Measurements from ENCODE around the gene MYO9B.

The MYO9B gene

DNA sequence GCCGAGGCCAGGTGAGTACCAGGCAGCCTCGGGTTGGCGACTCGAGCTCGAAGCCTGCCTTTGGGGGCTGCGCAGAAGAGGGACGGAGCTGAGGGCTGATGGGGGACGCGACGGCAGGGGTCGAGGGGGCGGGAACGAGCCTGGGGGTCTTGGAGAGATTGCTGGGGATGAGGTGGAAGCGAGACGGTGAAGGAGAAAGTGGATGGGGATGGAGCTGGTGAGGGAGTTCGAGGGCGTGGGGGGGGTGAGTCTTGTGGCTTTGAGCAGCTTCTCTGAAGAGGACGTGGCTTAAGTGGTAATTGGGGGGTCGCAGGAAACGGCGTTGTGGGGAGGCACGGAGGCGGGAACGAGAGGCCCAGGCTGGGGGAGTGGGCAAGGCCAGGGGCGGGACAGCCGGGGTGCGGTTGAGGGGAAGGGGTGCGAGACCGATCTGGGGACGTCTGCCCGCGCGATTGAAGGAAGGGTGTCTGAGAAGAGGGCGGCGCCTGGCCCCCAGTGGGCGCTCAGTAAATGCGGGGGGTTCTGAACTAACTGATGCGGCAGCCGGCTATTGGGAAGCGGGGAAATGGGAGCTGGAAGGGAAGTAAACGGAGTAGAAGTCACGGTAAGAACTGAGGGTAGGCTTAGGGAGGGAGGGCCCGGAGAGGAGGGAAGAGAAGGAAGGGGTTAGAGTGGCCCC is 426 bp downstream of the MYO9B start:
- H3K27ac Mint-ChIP-seq: peak overlapping the region; percentile 81 to 87 (median 83)
- TF ChIP-seq, protein P1, sequence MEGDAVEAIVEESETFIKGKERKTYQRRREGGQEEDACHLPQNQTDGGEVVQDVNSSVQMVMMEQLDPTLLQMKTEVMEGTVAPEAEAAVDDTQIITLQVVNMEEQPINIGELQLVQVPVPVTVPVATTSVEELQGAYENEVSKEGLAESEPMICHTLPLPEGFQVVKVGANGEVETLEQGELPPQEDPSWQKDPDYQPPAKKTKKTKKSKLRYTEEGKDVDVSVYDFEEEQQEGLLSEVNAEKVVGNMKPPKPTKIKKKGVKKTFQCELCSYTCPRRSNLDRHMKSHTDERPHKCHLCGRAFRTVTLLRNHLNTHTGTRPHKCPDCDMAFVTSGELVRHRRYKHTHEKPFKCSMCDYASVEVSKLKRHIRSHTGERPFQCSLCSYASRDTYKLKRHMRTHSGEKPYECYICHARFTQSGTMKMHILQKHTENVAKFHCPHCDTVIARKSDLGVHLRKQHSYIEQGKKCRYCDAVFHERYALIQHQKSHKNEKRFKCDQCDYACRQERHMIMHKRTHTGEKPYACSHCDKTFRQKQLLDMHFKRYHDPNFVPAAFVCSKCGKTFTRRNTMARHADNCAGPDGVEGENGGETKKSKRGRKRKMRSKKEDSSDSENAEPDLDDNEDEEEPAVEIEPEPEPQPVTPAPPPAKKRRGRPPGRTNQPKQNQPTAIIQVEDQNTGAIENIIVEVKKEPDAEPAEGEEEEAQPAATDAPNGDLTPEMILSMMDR (IDR thresholded peaks at IDR 0.05; ENCODE audit: unreplicated experiment in 3 of 3): no peak
- peaks cover 2% of the 10 kb centered on the region for H3K36me3 Mint-ChIP-seq (ENCODE audit: low read depth)

DNA sequence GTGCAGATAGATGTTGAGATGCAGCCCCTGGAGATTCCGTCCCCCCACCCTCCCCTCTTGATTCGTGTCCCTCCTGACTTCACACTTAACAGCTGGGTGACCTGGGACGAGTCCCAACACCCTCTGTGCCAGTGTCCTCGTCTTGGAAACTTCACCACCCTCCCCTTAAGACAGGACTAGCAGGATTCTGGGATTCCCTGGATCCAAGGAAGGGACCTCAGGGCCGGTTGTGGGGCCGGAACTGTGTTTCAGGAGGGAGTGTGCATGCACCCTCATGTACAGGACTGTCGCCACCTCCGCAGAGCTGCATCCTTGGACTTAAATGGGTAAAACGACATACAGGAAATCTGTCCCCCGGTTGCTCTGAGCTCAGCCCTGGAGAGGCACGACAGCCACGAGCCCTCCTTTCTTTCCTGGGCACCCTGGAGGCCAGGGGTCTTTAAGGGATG is 990 bp downstream of the MYO9B start:
- H3K9me3 Mint-ChIP-seq: no peaks in the 10 kb centered on the region
- TF ChIP-seq, protein P1 (IDR thresholded peaks at IDR 0.05; ENCODE audit: unreplicated experiment in 3 of 3): no peak
- H3K4me3 Mint-ChIP-seq: peak overlapping the region; percentile 96 to 100 (median 99)
- H3K27me3 Mint-ChIP-seq (ENCODE audit: low read depth): peaks cover 3% of the 10 kb centered on the region
- peak overlapping the region; percentile 81 to 87 (median 83) for H3K27ac Mint-ChIP-seq
- H3K36me3 Mint-ChIP-seq (ENCODE audit: low read depth): no peaks in the 10 kb centered on the region
- H3K4me1 Mint-ChIP-seq: peaks cover 40% of the 10 kb centered on the region

More for the DNA sequence above, 426 bp downstream of the MYO9B start:
- peaks cover 40% of the 10 kb centered on the region for H3K4me1 Mint-ChIP-seq
- peaks cover 3% of the 10 kb centered on the region for H3K27me3 Mint-ChIP-seq (ENCODE audit: low read depth)
- H3K4me3 Mint-ChIP-seq: peak overlapping the region; percentile 96 to 100 (median 99)
- H3K9me3 Mint-ChIP-seq: no peaks in the 10 kb centered on the region

DNA sequence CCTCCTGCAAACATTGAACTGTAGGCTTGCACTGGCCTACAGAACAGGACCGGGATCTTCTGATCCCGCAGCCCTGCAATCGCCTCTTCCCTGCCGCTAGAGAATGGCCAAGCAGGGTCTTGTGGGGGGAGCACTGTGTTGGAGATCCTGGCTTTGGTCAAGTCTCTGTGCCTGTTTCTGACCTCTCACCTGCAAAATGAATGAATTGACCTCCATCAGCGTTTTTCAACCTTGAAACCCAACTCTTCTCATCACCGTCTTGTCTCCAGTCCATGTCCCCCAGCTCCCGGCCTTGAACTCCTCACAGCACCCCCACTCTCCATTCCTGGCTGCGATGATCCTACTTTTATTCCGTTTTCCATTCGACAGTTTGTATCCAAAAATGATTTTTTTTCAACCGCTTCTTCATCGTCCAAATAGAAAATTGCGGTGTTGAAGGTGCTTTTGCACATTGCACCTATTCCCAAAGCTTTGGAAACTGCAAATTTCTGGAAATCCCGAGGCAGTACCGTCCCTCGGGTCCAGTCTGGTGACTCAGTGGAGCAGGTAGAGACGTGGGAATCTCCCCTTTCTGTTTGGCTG is 2.0 kb downstream of the MYO9B start:
- H3K4me3 Mint-ChIP-seq: peak overlapping the region; percentile 96 to 100 (median 99)
- TF ChIP-seq, protein P1 (IDR thresholded peaks at IDR 0.05; ENCODE audit: unreplicated experiment in 3 of 3): no peak
- no peaks in the 10 kb centered on the region for H3K9me3 Mint-ChIP-seq
- peak overlapping the region in 2 of 3 experiments; percentile 47 to 66 for H3K27ac Mint-ChIP-seq
- no peaks in the 10 kb centered on the region for H3K36me3 Mint-ChIP-seq (ENCODE audit: low read depth)
- H3K27me3 Mint-ChIP-seq (ENCODE audit: low read depth): peaks cover 3% of the 10 kb centered on the region
- H3K4me1 Mint-ChIP-seq: peaks cover 47% of the 10 kb centered on the region

DNA sequence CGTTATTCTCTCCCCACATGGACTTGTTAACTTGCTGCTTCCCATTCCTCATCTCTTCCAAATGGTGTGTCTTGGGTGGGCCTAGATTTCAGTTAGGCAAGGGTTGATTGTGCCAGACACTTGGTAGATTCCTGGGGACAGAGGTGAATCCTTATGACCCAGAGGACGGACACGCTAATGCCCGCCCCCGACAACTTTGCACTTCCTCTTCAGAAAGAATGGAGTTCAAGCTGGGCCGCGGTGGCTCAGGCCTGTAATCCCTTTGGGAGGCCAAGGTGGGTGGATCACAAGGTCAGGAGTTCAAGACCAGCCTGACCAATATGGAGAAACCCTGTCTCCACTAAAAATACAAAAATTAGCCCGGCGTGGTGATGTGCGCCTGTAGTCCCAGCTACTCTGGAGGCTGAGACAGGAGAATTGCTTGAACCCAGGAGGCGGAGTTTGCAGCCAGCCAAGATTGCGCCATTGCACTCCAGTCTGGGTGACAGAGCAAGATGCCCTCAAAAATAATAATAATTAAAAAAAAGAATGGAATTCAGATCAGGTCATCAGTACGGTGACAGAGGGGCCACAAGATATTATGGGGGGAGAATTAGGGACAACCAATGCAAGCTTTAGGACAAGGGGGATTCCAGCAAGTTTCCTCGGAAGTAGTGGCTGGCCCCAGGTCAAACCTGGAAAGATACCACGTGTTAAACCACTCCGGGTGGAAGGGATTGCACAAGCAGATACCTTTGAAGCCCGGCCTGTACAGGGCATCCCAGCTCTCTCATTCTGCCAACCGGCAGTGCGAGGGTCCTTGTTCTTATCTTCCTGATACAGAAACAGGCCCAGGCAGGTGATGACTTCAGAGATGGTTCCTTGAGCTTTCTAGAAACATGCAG is 2.7 kb downstream of the MYO9B start:
- Mint-ChIP-seq H3K36me3 (ENCODE audit: low read depth) (no peaks in the 10 kb centered on the region), H3K4me3 (peak overlapping the region; percentile 96 to 100 (median 99)), H3K4me1 (peaks cover 44% of the 10 kb centered on the region), H3K27me3 (ENCODE audit: low read depth) (peaks cover 3% of the 10 kb centered on the region), H3K27ac (no peak overlapping the region), H3K9me3 (no peaks in the 10 kb centered on the region)
- TF ChIP-seq, protein P1 (IDR thresholded peaks at IDR 0.05; ENCODE audit: unreplicated experiment in 3 of 3): no peak

DNA sequence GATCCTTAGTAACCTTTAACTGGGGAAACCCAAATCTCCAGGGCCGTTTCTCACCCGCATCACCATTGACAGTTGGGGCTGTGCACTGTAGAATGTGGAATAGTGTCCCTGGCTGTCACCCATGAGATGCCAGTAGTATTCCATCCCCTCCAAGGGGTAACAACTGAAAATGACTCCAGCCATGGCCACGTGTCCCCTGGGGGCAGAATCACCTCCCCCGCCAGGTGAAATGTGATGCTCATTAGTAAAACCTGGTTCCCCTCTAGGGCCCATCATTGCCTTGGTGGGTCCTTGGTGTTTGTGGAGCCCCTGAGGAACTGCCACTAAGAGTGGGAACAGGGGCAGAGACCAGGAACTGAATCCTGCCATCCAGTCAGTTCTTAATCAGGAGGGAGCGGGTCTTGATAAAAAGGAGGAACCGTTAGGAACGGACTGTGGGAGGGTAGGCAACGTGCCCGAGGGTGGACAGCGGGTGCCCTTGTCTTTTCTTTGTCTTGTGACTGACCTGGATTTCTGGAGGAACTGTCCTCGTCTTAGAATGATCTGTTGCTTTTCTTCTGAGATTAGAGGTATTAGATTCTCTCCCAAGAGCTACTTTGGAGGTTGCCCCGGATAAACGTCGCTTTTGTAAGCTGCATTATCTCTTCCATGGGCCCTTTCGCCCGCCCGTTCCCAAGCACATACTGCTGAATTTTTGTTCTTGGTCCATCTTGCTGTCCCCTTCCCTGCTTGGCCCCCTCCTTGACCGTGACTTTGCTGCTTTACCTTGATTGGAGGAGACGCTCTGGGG is 3.5 kb downstream of the MYO9B start:
- no peaks in the 10 kb centered on the region for H3K9me3 Mint-ChIP-seq
- peaks cover 39% of the 10 kb centered on the region for H3K4me1 Mint-ChIP-seq
- peak overlapping the region in 2 of 3 experiments; percentile 27 to 74 for H3K27ac Mint-ChIP-seq
- peak overlapping the region; percentile 50 to 73 (median 56) for H3K4me3 Mint-ChIP-seq
- peaks cover 3% of the 10 kb centered on the region for H3K27me3 Mint-ChIP-seq (ENCODE audit: low read depth)
- TF ChIP-seq, protein P1 (IDR thresholded peaks at IDR 0.05; ENCODE audit: unreplicated experiment in 3 of 3): no peak
- no peaks in the 10 kb centered on the region for H3K36me3 Mint-ChIP-seq (ENCODE audit: low read depth)

All from nephron (organoid).